MM.1S (cell line): ENCODE measurements around the gene OR9Q1.

Experiments
- EZH2 ChIP-seq: fragments of 300-600 bp; sonication (generic); optimal IDR thresholded peaks from 2 replicates; pipeline ENCODE3; 2017; ENCODE audit warnings: low read depth, mild to moderate bottlenecking, antibody characterized with exemption, low read length, mixed read lengths
- EZH2phosphoT487 ChIP-seq: fragments of 300-600 bp; sonication (generic); IDR thresholded peaks from 2 replicates; pipeline ENCODE4 v1.6.1; 2018; ENCODE audit warnings: antibody characterized with exemption, low read length
- TF ChIP-seq, protein P1 (sequence below): fragments of 300-600 bp; sonication (generic); IDR thresholded peaks from 2 replicates; pipeline ENCODE4 v1.5.1; 2016; ENCODE audit warnings: antibody characterized with exemption, low read length, mixed read lengths

DNA sequence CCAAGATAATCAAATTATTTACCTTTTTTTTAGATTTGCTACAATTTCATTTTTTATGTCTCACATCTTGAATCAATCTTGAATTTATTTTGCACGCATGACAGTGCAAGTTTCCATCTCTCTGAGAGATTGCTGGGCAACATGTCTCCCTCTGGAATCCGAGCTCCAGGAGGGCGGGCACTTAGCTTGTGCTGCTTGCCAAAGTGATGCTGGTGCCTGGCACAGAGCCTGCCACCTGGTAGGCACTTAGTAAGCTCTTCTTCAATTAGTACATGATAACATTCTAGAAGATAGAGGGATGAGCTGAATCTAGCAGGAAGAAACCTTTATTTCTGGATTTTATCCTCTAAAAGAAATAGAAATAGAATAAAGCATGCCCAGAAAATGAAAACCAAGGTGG lies 129.1 kb downstream of the OR9Q1 start:
- no peak for TF ChIP-seq EZH2phosphoT487
- TF ChIP-seq, protein P1, sequence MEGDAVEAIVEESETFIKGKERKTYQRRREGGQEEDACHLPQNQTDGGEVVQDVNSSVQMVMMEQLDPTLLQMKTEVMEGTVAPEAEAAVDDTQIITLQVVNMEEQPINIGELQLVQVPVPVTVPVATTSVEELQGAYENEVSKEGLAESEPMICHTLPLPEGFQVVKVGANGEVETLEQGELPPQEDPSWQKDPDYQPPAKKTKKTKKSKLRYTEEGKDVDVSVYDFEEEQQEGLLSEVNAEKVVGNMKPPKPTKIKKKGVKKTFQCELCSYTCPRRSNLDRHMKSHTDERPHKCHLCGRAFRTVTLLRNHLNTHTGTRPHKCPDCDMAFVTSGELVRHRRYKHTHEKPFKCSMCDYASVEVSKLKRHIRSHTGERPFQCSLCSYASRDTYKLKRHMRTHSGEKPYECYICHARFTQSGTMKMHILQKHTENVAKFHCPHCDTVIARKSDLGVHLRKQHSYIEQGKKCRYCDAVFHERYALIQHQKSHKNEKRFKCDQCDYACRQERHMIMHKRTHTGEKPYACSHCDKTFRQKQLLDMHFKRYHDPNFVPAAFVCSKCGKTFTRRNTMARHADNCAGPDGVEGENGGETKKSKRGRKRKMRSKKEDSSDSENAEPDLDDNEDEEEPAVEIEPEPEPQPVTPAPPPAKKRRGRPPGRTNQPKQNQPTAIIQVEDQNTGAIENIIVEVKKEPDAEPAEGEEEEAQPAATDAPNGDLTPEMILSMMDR = no peak
- no peak for TF ChIP-seq EZH2
